Sigmoid colon (tissue), 7 donors: ENCODE results near the gene MTCL1. TPM values are rescaled to one million over a fixed set of nuclear protein-coding genes. Genes with fewer than 3 reads are reported as not detected.

ENCODE experiments used
- DNase-seq: peaks from one replicate; pipeline ENCODE4 v3.0.0-alpha.2; 2019
- H3K27ac ChIP-seq, 4 donors: fragments of 200-600 bp; sonication (generic); one replicate each; pipeline ENCODE4 v1.5.1; 2016 to 2019; ENCODE audit warnings: mild to moderate bottlenecking in 1 of 4
- H3K27me3 ChIP-seq, 3 donors: fragments of 200-600 bp; sonication (generic); one replicate each; pipeline ENCODE4 v1.5.1; 2019; ENCODE audit warnings: mild to moderate bottlenecking in 1 of 3
- H3K36me3 ChIP-seq, 4 donors: fragments of 200-600 bp; sonication (generic); one replicate each; pipeline ENCODE4 v1.5.1; 2016 to 2019
- H3K4me1 ChIP-seq, 4 donors: fragments of 200-600 bp; sonication (generic); one replicate each; pipeline ENCODE4 v1.5.1; 2017 to 2019
- H3K4me3 ChIP-seq, 4 donors: fragments of 200-600 bp; sonication (generic); one replicate each; pipeline ENCODE4 v1.5.1; 2017 to 2019; ENCODE audit warnings: mild to moderate bottlenecking in 2 of 4, moderate library complexity in 1 of 4
- H3K9me3 ChIP-seq, 4 donors: fragments of 200-600 bp in 3 of 4; sonication (generic) in 3 of 4; one replicate each; pipeline versions ENCODE4 v1.5.1 to v1.6.1; 2013 to 2019
- EP300 ChIP-seq, 4 donors: sonication (generic); formaldehyde crosslinking; IDR thresholded peaks; one replicate each; pipeline ENCODE4 v1.6.1; 2017; ENCODE audit warnings: antibody characterized with exemption in 4 of 4
- POLR2A ChIP-seq, 2 donors: fragments of 450-650 bp; IDR thresholded peaks; one replicate each; pipeline ENCODE4 v1.6.1; 2016; ENCODE audit warnings: antibody characterized with exemption in 2 of 2, mild to moderate bottlenecking in 2 of 2, moderate library complexity in 2 of 2
- POLR2AphosphoS5 ChIP-seq, 4 donors: sonication (generic); formaldehyde crosslinking; IDR thresholded peaks; one replicate each; pipeline ENCODE4 v1.6.1; 2017; ENCODE audit warnings: antibody characterized with exemption in 4 of 4
- WGBS, 2 donors: extraction: QIAGEN DNeasy Blood & Tissue Kit; methylation state at CpG; one replicate each; pipeline ENCODE4 v1.1.7; 2013; 5-methylcytosine and 5-hydroxymethylcytosine counted together
- intact Hi-C: fragments of 100-400 bp; cut with DNase I; formaldehyde crosslinking; loops from one replicate; pipeline ENCODE4 v1.15.1; 2023
- polyA plus RNA-seq, 3 donors: library from polyadenylated mRNA; stranded (reverse); fragments of 200-250 nt; gene quantifications; one replicate each; pipeline ENCODE4 v1.2.3, GENCODE V29; 2013
- total RNA-seq, 4 donors: library from RNA; depleted of rRNA; stranded (reverse); fragments of >200 nt; gene quantifications; one replicate each; pipeline ENCODE4 v1.1.0, GENCODE V29; 2016
- TF ChIP-seq, protein P1 (sequence below), 4 experiments: fragments of 450-650 bp in 3 of 4; fragments of 200-600 bp in 1 of 4; IDR thresholded peaks; one replicate each; pipeline ENCODE4 v1.5.1; 2016 to 2019; ENCODE audit warnings: antibody characterized with exemption in 4 of 4, mild to moderate bottlenecking in 3 of 4, moderate library complexity in 2 of 4
- donor health status: healthy with polysubstance abuse.
- donor health status: Bipolar disorder and iron deficiency.
- donor health status: healthy.

The MTCL1 gene
- total and polyA plus RNA-seq, 7 donors = 0.69 to 133 (median 58.5) TPM

DNA sequence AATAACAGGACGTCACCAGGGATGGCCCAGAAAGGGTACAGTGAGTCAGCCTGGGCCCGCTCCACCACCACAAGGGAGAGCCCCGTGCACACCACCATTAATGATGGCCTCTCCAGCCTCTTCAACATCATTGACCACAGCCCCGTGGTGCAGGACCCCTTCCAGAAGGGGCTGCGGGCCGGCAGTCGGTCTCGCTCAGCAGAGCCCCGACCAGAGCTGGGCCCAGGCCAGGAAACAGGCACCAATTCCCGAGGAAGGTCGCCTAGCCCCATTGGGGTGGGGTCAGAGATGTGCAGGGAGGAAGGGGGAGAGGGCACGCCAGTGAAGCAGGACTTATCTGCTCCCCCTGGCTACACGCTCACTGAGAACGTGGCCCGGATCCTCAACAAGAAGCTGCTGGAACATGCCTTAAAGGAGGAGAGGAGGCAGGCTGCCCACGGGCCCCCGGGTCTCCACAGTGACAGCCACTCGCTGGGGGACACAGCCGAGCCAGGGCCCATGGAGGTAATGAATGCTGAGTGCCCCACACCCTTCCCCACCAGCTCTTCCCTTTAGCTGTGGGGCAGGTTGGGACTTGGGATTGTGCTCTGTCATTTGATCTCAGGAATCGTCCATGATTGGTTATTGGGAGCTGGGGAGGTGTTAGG, 120.5 kb downstream of the MTCL1 start:
- TF ChIP-seq POLR2AphosphoS5 (IDR thresholded peaks at IDR 0.05) (no peak), POLR2A (IDR thresholded peaks at IDR 0.05) (no peak), EP300 (IDR thresholded peaks at IDR 0.05) (no peak)
- TF ChIP-seq, protein P1, sequence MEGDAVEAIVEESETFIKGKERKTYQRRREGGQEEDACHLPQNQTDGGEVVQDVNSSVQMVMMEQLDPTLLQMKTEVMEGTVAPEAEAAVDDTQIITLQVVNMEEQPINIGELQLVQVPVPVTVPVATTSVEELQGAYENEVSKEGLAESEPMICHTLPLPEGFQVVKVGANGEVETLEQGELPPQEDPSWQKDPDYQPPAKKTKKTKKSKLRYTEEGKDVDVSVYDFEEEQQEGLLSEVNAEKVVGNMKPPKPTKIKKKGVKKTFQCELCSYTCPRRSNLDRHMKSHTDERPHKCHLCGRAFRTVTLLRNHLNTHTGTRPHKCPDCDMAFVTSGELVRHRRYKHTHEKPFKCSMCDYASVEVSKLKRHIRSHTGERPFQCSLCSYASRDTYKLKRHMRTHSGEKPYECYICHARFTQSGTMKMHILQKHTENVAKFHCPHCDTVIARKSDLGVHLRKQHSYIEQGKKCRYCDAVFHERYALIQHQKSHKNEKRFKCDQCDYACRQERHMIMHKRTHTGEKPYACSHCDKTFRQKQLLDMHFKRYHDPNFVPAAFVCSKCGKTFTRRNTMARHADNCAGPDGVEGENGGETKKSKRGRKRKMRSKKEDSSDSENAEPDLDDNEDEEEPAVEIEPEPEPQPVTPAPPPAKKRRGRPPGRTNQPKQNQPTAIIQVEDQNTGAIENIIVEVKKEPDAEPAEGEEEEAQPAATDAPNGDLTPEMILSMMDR (IDR thresholded peaks at IDR 0.05) = no peak
- H3K4me1 ChIP-seq = peaks cover 0 to 32% (median 16%) of the 10 kb centered on the region in 4 donors
- no peak overlapping the region for H3K4me3 ChIP-seq
- intact Hi-C loops = loop anchor here (5.0 kb wide), 1 partner anchor 156 kb away; no protein-coding TSS in a partner anchor
- no peaks in the 10 kb centered on the region for H3K9me3 ChIP-seq
- WGBS, 2 donors = 87 to 93% methylated on average over 20 of the region's 20 CpGs
- H3K27ac ChIP-seq = peak overlapping the region in 1 of 4 donors; percentile 10
- no peaks in the 10 kb centered on the region for H3K27me3 ChIP-seq
- H3K36me3 ChIP-seq = peaks cover 6 to 50% (median 21%) of the 10 kb centered on the region in 4 donors
- DNase-seq = no peak

DNA sequence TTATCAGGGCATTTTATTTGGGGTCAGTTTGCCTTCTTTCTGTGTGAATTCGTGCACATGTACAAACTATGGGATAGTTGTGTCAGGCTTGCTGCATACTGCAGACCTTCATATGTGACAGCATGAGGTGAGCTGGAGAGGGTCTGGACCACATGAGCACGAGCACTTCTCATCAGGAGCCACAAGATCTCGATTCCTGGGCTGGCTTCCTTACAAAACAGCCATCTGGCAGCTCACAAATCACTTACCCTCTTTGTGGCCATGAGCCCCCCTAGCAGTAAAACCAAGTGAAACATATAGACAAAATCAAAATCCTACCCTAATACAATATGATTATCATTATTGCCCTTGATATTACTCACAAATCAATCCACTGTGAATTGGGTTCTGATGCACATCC, 121.2 kb downstream of the MTCL1 start:
- Histone ChIP-seq H3K4me1 (peaks cover 0 to 29% (median 18%) of the 10 kb centered on the region in 4 donors), H3K27me3 (no peaks in the 10 kb centered on the region), H3K9me3 (no peaks in the 10 kb centered on the region), H3K36me3 (peaks cover 6 to 45% (median 19%) of the 10 kb centered on the region in 4 donors), H3K27ac (no peak overlapping the region), H3K4me3 (no peak overlapping the region)
- no peak for DNase-seq
- TF ChIP-seq EP300 (IDR thresholded peaks at IDR 0.05) (no peak), POLR2AphosphoS5 (IDR thresholded peaks at IDR 0.05) (no peak), POLR2A (IDR thresholded peaks at IDR 0.05) (no peak)
- TF ChIP-seq, protein P1 (IDR thresholded peaks at IDR 0.05) = no peak
- WGBS, 2 donors = 88 to 89% methylated on average over 3 of the region's 3 CpGs
- intact Hi-C loops = loop anchor here (5.0 kb wide), 1 partner anchor 156 kb away; no protein-coding TSS in a partner anchor

DNA sequence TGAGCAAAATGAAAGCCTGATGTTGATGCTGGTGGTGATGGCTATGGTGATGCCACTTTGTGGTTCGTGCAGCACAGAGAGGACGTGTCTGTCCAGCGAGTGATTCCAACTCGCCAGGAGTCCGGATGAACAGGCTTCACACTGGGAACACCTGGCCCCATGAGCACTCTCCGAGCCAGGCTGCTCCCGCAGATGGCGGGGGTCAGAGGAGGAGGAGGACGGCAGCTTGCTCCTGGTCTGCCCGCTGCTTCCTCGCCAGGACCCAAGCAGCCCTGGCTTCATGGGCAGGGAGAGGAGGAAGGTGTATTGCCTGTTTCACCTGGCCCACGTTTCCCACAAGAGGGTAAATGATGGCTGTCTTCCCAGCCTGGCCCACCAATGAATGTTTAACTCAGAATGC, 121.6 kb downstream of the MTCL1 start:
- Histone ChIP-seq H3K27me3 (no peaks in the 10 kb centered on the region), H3K4me3 (no peak overlapping the region), H3K4me1 (peaks cover 0 to 29% (median 18%) of the 10 kb centered on the region in 4 donors), H3K36me3 (peaks cover 6 to 43% (median 19%) of the 10 kb centered on the region in 4 donors), H3K27ac (peak overlapping the region in 3 of 4 donors; percentile 11 to 68 (median 67)), H3K9me3 (no peaks in the 10 kb centered on the region)
- intact Hi-C loops = loop anchor here (5.0 kb wide), 1 partner anchor 155 kb away; no protein-coding TSS in a partner anchor
- WGBS, 2 donors = 89 to 93% methylated on average over 12 of the region's 12 CpGs
- DNase-seq = no peak
- TF ChIP-seq, protein P1 (IDR thresholded peaks at IDR 0.05) = no peak
- TF ChIP-seq POLR2A (IDR thresholded peaks at IDR 0.05) = no peak
- TF ChIP-seq POLR2AphosphoS5 (IDR thresholded peaks at IDR 0.05) = no peak
- no peak for TF ChIP-seq EP300 (IDR thresholded peaks at IDR 0.05)

DNA sequence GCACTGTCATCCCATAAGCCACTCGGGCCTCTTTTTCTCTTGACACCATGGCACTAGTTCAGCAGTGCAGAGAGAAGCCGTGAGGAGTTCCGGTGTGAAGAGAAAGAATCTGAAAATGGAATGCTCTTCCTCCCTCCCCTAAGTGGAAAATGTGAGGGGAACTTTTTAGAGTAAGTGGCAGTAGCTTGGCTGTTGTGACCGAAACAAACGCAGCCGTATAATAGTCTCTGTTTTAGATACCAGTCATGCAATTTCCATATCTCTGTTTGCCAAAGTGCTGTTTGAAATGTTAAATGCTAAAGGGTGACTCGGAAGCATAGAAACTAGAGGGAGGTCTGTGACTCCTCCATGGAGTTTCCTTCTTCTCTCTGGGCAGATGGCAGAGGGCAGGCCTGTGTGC, 122.9 kb downstream of the MTCL1 start:
- peaks cover 0 to 29% (median 18%) of the 10 kb centered on the region in 4 donors for H3K4me1 ChIP-seq
- 85 to 86% methylated on average over 7 of the region's 7 CpGs for WGBS, 2 donors

More for the DNA sequence above, 122.9 kb downstream of the MTCL1 start:
- DNase-seq = no peak
- no peak overlapping the region for H3K4me3 ChIP-seq
- TF ChIP-seq, protein P1 (IDR thresholded peaks at IDR 0.05) = no peak
- TF ChIP-seq POLR2A (IDR thresholded peaks at IDR 0.05) (no peak), POLR2AphosphoS5 (IDR thresholded peaks at IDR 0.05) (no peak), EP300 (IDR thresholded peaks at IDR 0.05) (no peak)
- H3K9me3 ChIP-seq = no peaks in the 10 kb centered on the region
- no peaks in the 10 kb centered on the region for H3K27me3 ChIP-seq
- peaks cover 3 to 32% (median 17%) of the 10 kb centered on the region in 4 donors for H3K36me3 ChIP-seq
- H3K27ac ChIP-seq = peak overlapping the region; percentile 61 to 68 (median 66)
- intact Hi-C loops = loop anchor here (5.0 kb wide), 1 partner anchor 154 kb away; no protein-coding TSS in a partner anchor
